HepG2 (cell line): ENCODE data around the gene CAD. TPM values are rescaled to one million over a fixed set of nuclear protein-coding genes. Genes with fewer than 3 reads are reported as not detected.
A peak's percentile ranks its signal among the peaks of the same experiment; 100 is the strongest.

ENCODE experiments used
- CCDC6 ChIP-seq: sonication (generic); formaldehyde crosslinking; IDR thresholded peaks from 2 replicates; pipeline ENCODE4 v1.8.1; 2022; ENCODE audit warnings: mild to moderate bottlenecking, missing genetic modification reagents, moderate library complexity
- HOXA7 ChIP-seq: sonication (generic); formaldehyde crosslinking; IDR thresholded peaks from 2 replicates; pipeline ENCODE4 v1.8.1; 2022; ENCODE audit warnings: mild to moderate bottlenecking, missing genetic modification reagents, moderate library complexity
- NFE2L1 ChIP-seq: sonication (generic); formaldehyde crosslinking; IDR thresholded peaks from 2 replicates; pipeline ENCODE4 v1.4.0; 2020; ENCODE audit warnings: missing genetic modification reagents, mild to moderate bottlenecking, borderline replicate concordance
- TBX2 ChIP-seq: sonication (generic); formaldehyde crosslinking; IDR thresholded peaks from 2 replicates; pipeline ENCODE4 v1.5.0; 2020; ENCODE audit warnings: missing genetic modification reagents, mild to moderate bottlenecking, borderline replicate concordance
- XBP1 ChIP-seq: sonication (generic); formaldehyde crosslinking; IDR thresholded peaks from 2 replicates; pipeline ENCODE4 v1.5.0; 2020; ENCODE audit warnings: missing genetic modification reagents
- XRCC5 ChIP-seq: fragments of 200-400 bp; formaldehyde crosslinking; optimal IDR thresholded peaks from 2 replicates; pipeline ENCODE3; 2017; ENCODE audit warnings: mild to moderate bottlenecking, low read length
- ZEB1 ChIP-seq: IDR thresholded peaks from 2 replicates; pipeline ENCODE4 v1.6.1; 2012; ENCODE audit warnings: mild to moderate bottlenecking, low read depth, inconsistent platforms; ENCODE audit not compliant: insufficient replicate concordance
- ZNF121 ChIP-seq: sonication (generic); formaldehyde crosslinking; IDR thresholded peaks from 2 replicates; pipeline ENCODE4 v1.5.0; 2020; ENCODE audit warnings: mild to moderate bottlenecking, missing genetic modification reagents
- ZNF546 ChIP-seq: sonication (generic); formaldehyde crosslinking; conservative IDR thresholded peaks from 2 replicates; pipeline ENCODE4 v1.8.1; 2023; ENCODE audit warnings: mild to moderate bottlenecking, missing genetic modification reagents
- ZNF749 ChIP-seq: sonication (generic); formaldehyde crosslinking; IDR thresholded peaks from 2 replicates; pipeline ENCODE4 v1.8.0; 2022; ENCODE audit warnings: mild to moderate bottlenecking, missing genetic modification reagents, moderate library complexity, borderline replicate concordance
- polyA plus RNA-seq, 8 experiments: library from polyadenylated mRNA; depleted of rRNA in 3 of 8; stranded (reverse) in 7 of 8; unstranded in 1 of 8; fragments of >200 nt; fragmentation: Illumina TruSeq in 4 of 8; extraction: Trizol in 4 of 8; gene quantifications; 2 replicates each; pipeline versions ENCODE4 v1.2.1 to v1.2.3, GENCODE V29; 2011 to 2016; ENCODE audit warnings: low read depth in 4 of 8, missing spikeins in 1 of 8, mixed read lengths in 1 of 8; ENCODE audit not compliant: insufficient read depth in 1 of 8
- total RNA-seq, 5 experiments: library from RNA; depleted of rRNA; stranded (reverse); fragments of >200 nt; fragmentation: Illumina TruSeq; extraction: Trizol; gene quantifications; 2 replicates each; pipeline ENCODE4 v1.2.3, GENCODE V29; 2016; ENCODE audit warnings: low read depth in 1 of 5
- TF ChIP-seq, protein P1 (sequence below): sonication (generic); formaldehyde crosslinking; IDR thresholded peaks from 2 replicates; pipeline ENCODE4 v1.8.1; 2023; ENCODE audit warnings: mild to moderate bottlenecking, moderate library complexity, missing genetic modification reagents
- TF ChIP-seq, protein P2 (sequence below): sonication (generic); formaldehyde crosslinking; IDR thresholded peaks from 2 replicates; pipeline ENCODE4 v1.4.0; 2020; ENCODE audit warnings: missing genetic modification reagents
- TF ChIP-seq, protein P3 (sequence below): sonication (generic); formaldehyde crosslinking; IDR thresholded peaks from 2 replicates; pipeline ENCODE4 v1.5.0; 2020; ENCODE audit warnings: mild to moderate bottlenecking, missing genetic modification reagents, borderline replicate concordance
- TF ChIP-seq, protein P4 (sequence below): sonication (generic); formaldehyde crosslinking; IDR thresholded peaks from 2 replicates; pipeline ENCODE4 v1.8.1; 2023; ENCODE audit warnings: missing genetic modification reagents, inconsistent platforms, borderline replicate concordance

The CAD gene
- total and polyA plus RNA-seq, 2 of the 13 experiments (the other 11 are each of a cell fraction or from before 2014, with no cell fraction given), result 21.7 to 37.0 TPM

DNA sequence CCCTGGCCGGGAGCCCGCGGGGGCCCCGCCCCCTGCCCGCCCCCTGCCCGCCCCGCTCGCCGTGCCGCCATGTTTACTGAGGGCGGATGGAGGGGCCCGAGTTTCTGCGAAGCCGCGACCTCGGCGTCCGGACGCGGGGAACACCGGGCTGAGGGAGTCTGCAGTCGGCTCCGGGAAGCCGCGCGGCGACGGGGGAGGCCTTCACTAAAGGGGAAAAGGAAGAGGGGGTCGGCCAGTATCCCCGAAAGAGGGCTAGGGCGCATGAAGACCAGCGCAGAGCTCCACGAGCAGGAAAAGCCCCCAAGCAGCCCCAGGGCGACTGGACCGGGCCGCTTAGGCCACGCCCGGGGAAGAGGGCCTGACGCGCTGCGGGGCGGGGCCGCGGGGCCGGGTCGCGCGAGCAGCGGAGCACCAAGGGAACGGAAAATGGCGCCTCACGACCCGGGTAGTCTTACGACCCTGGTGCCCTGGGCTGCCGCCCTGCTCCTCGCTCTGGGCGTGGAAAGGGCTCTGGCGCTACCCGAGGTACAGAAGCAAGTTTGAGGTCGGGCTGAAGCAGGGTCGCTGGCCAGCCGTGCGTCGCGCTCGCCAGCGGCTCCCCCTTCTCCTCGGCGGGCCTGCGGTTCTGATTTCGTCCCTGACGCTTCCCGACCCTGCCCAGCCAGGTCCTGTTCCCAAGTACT, 5.1 kb upstream of the CAD start, which contains the start of the genes ATRAID and SLC5A6 (continued):
- TF ChIP-seq, protein P1, sequence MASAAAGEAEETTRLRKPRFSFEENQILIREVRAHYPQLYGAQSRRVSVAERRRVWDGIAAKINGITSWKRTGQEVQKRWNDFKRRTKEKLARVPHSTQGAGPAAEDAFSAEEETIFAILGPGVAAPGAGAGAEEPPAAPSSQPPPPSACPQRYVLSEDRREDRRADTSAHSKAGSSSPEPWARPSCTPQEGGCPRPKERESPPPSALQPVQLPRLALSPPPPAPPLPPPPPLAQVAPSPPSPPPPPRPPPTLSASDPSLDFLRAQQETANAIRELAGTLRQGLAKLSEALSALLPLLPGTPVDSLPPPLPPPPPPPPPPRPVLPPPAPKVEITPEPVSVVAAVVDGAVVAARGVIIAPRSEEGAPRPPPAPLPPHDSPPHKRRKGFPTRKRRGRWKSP (CRISPR knock-in tag), result peak; percentile 63
- TF ChIP-seq TBX2 (CRISPR knock-in tag) (peak; percentile 90), ZNF546 (CRISPR knock-in tag) (peak; percentile 94), ZEB1 (peak; percentile 46), NFE2L1 (CRISPR knock-in tag) (peak; percentile 93; the same call in 1 of the 2 replicates), ZNF121 (CRISPR knock-in tag) (0 out of 2 replicates have a peak, but pooled peaks have one; percentile 47), XBP1 (CRISPR knock-in tag) (no peak), XRCC5 (peak; percentile 93), ZNF749 (CRISPR knock-in tag) (peak; percentile 90), HOXA7 (no peak), CCDC6 (CRISPR knock-in tag) (no peak; the same call in 1 of the 2 replicates)
- TF ChIP-seq, protein P2, sequence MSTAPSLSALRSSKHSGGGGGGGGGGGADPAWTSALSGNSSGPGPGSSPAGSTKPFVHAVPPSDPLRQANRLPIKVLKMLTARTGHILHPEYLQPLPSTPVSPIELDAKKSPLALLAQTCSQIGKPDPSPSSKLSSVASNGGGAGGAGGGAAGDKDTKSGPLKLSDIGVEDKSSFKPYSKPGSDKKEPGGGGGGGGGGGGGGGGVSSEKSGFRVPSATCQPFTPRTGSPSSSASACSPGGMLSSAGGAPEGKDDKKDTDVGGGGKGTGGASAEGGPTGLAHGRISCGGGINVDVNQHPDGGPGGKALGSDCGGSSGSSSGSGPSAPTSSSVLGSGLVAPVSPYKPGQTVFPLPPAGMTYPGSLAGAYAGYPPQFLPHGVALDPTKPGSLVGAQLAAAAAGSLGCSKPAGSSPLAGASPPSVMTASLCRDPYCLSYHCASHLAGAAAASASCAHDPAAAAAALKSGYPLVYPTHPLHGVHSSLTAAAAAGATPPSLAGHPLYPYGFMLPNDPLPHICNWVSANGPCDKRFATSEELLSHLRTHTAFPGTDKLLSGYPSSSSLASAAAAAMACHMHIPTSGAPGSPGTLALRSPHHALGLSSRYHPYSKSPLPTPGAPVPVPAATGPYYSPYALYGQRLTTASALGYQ (CRISPR knock-in tag), result no peak; the same call in 1 of the 2 replicates
- TF ChIP-seq, protein P3, sequence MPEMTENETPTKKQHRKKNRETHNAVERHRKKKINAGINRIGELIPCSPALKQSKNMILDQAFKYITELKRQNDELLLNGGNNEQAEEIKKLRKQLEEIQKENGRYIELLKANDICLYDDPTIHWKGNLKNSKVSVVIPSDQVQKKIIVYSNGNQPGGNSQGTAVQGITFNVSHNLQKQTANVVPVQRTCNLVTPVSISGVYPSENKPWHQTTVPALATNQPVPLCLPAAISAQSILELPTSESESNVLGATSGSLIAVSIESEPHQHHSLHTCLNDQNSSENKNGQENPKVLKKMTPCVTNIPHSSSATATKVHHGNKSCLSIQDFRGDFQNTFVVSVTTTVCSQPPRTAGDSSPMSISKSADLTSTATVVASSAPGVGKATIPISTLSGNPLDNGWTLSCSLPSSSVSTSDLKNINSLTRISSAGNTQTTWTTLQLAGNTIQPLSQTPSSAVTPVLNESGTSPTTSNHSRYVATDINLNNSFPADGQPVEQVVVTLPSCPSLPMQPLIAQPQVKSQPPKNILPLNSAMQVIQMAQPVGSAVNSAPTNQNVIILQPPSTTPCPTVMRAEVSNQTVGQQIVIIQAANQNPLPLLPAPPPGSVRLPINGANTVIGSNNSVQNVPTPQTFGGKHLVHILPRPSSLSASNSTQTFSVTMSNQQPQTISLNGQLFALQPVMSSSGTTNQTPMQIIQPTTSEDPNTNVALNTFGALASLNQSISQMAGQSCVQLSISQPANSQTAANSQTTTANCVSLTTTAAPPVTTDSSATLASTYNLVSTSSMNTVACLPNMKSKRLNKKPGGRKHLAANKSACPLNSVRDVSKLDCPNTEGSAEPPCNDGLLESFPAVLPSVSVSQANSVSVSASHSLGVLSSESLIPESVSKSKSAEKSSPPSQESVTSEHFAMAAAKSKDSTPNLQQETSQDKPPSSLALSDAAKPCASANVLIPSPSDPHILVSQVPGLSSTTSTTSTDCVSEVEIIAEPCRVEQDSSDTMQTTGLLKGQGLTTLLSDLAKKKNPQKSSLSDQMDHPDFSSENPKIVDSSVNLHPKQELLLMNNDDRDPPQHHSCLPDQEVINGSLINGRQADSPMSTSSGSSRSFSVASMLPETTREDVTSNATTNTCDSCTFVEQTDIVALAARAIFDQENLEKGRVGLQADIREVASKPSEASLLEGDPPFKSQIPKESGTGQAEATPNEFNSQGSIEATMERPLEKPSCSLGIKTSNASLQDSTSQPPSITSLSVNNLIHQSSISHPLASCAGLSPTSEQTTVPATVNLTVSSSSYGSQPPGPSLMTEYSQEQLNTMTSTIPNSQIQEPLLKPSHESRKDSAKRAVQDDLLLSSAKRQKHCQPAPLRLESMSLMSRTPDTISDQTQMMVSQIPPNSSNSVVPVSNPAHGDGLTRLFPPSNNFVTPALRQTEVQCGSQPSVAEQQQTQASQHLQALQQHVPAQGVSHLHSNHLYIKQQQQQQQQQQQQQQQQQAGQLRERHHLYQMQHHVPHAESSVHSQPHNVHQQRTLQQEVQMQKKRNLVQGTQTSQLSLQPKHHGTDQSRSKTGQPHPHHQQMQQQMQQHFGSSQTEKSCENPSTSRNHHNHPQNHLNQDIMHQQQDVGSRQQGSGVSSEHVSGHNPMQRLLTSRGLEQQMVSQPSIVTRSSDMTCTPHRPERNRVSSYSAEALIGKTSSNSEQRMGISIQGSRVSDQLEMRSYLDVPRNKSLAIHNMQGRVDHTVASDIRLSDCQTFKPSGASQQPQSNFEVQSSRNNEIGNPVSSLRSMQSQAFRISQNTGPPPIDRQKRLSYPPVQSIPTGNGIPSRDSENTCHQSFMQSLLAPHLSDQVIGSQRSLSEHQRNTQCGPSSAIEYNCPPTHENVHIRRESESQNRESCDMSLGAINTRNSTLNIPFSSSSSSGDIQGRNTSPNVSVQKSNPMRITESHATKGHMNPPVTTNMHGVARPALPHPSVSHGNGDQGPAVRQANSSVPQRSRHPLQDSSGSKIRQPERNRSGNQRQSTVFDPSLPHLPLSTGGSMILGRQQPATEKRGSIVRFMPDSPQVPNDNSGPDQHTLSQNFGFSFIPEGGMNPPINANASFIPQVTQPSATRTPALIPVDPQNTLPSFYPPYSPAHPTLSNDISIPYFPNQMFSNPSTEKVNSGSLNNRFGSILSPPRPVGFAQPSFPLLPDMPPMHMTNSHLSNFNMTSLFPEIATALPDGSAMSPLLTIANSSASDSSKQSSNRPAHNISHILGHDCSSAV (CRISPR knock-in tag), result no peak; the same call in 1 of the 2 replicates
- TF ChIP-seq, protein P4, sequence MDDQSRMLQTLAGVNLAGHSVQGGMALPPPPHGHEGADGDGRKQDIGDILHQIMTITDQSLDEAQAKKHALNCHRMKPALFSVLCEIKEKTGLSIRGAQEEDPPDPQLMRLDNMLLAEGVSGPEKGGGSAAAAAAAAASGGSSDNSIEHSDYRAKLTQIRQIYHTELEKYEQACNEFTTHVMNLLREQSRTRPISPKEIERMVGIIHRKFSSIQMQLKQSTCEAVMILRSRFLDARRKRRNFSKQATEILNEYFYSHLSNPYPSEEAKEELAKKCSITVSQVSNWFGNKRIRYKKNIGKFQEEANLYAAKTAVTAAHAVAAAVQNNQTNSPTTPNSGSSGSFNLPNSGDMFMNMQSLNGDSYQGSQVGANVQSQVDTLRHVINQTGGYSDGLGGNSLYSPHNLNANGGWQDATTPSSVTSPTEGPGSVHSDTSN (CRISPR knock-in tag), result peak; percentile 81; the same call in 1 of the 2 replicates
